Endothelial cell of umbilical vein (primary cell): ENCODE results near the gene NPVF. TPM values are rescaled to one million over a fixed set of nuclear protein-coding genes. Genes with fewer than 3 reads are reported as not detected.

Source experiments
- BruUV-seq: library from RNA; stranded (reverse); fragments of 400-500 nt; replicated peaks from 2 replicates; lab custom pipeline; 2021; lab: Mats Ljungman, UMichigan
- CTCF ChIA-PET: fragments of 300-600, 350-600 bp; sonication (Branson Sonifier 250); formaldehyde crosslinking; loops from one replicate; lab custom pipeline; 2021; ENCODE audit warnings: antibody characterized with exemption, inconsistent platforms; lab: Charles Lee
- POLR2A ChIA-PET: fragments of 300-600, 350-600 bp; sonication (Branson Sonifier 250); formaldehyde crosslinking; loops from one replicate; lab custom pipeline; 2021; ENCODE audit warnings: antibody characterized with exemption, inconsistent platforms; lab: Charles Lee
- DNase-seq: peaks from one replicate; pipeline ENCODE4 v3.0.0-alpha.2; 2011; ENCODE audit warnings: low read depth, low spot score
- FAIRE-seq: peaks from 2 replicates; lab custom pipeline; 2011; peaks lifted over from hg19 to GRCh38; lab: Jason Lieb, UNC
- H2AFZ ChIP-seq: 2 replicates; pipeline ENCODE4 v1.6.0; 2012; ENCODE audit warnings: low read depth, low read length, control low read depth, inconsistent platforms
- H3K27ac ChIP-seq: 2 replicates; pipeline ENCODE4 v1.5.1; 2011; ENCODE audit warnings: low read depth, mild to moderate bottlenecking, control low read depth, low read length, moderate library complexity; ENCODE audit not compliant: insufficient read depth
- H3K27me3 ChIP-seq, 2 experiments: 2 replicates each; pipeline versions ENCODE4 v1.6.0 to v1.6.1; 2011; ENCODE audit warnings: low read length in 2 of 2, mixed read lengths in 1 of 2; ENCODE audit not compliant: control insufficient read depth in 2 of 2, insufficient read depth in 2 of 2
- H3K36me3 ChIP-seq, 2 experiments: 2 replicates in 1 of 2; 3 replicates in 1 of 2; pipeline ENCODE4 v1.5.1; 2011; ENCODE audit warnings: low read length in 2 of 2, mild to moderate bottlenecking in 1 of 2, moderate library complexity in 1 of 2; ENCODE audit not compliant: control insufficient read depth in 2 of 2, insufficient read depth in 2 of 2; ENCODE audit errors: extremely low read depth in 1 of 2
- H3K4me1 ChIP-seq: 3 replicates; pipeline ENCODE4 v1.5.1; 2011; ENCODE audit warnings: mild to moderate bottlenecking, low read length; ENCODE audit not compliant: control insufficient read depth, insufficient read depth; ENCODE audit errors: extremely low read depth
- H3K4me2 ChIP-seq: 2 replicates; pipeline ENCODE4 v1.6.1; 2011; ENCODE audit warnings: low read length, control low read depth, mixed read lengths; ENCODE audit not compliant: insufficient read depth
- H3K4me3 ChIP-seq, 3 experiments: fragments of 200-600 bp in 1 of 3; sonication (generic), shearing (Covaris generic) in 1 of 3; replicated peaks in 1 of 3; 2 replicates each; pipeline ENCODE4 v1.5.1; 2011 to 2016; ENCODE audit warnings: control low read depth in 3 of 3, low read length in 3 of 3, mild to moderate bottlenecking in 2 of 3, inconsistent platforms in 1 of 3, low read depth in 1 of 3, moderate library complexity in 1 of 3; ENCODE audit not compliant: insufficient read depth in 1 of 3
- H3K79me2 ChIP-seq: 2 replicates; pipeline ENCODE4 v1.6.0; 2012; ENCODE audit warnings: low read length, inconsistent platforms; ENCODE audit not compliant: control insufficient read depth, insufficient read depth
- H3K9ac ChIP-seq: replicated peaks from 2 replicates; pipeline ENCODE3; 2011; ENCODE audit warnings: low read length, control low read depth; ENCODE audit not compliant: insufficient read depth; ENCODE audit errors: extremely low read depth
- H3K9me1 ChIP-seq: replicated peaks from 3 replicates; pipeline ENCODE4 v1.6.0; 2011; ENCODE audit warnings: mild to moderate bottlenecking, low read length; ENCODE audit not compliant: control insufficient read depth, insufficient read depth; ENCODE audit errors: extremely low read depth
- H3K9me3 ChIP-seq: replicated peaks from 2 replicates; pipeline ENCODE4 v1.5.1; 2012; ENCODE audit warnings: low read length, inconsistent platforms; ENCODE audit not compliant: control insufficient read depth, insufficient read depth
- H4K20me1 ChIP-seq: replicated peaks from 2 replicates; pipeline ENCODE3; 2011; ENCODE audit warnings: mild to moderate bottlenecking, low read length; ENCODE audit not compliant: control insufficient read depth, insufficient read depth; ENCODE audit errors: extremely low read depth
- EZH2 ChIP-seq: IDR thresholded peaks from 2 replicates; pipeline ENCODE4 v1.6.1; 2012; ENCODE audit warnings: borderline replicate concordance, low read depth, mild to moderate bottlenecking, moderate library complexity, low read length, inconsistent platforms; ENCODE audit not compliant: severe bottlenecking
- FOS ChIP-seq: IDR thresholded peaks from 2 replicates; pipeline ENCODE4 v1.6.1; 2011; ENCODE audit warnings: mild to moderate bottlenecking, low read length, moderate library complexity, borderline replicate concordance; ENCODE audit not compliant: insufficient read depth
- GATA2 ChIP-seq: IDR thresholded peaks from 2 replicates; pipeline ENCODE4 v1.7.0; 2011; ENCODE audit warnings: low read depth, mild to moderate bottlenecking, moderate library complexity, mixed read lengths, low read length; ENCODE audit not compliant: insufficient read length, insufficient read depth
- JUN ChIP-seq: IDR thresholded peaks from 2 replicates; pipeline ENCODE4 v1.6.1; 2011; ENCODE audit warnings: borderline replicate concordance, low read depth; ENCODE audit not compliant: insufficient read length, insufficient read depth
- MYC ChIP-seq: IDR thresholded peaks from one replicate; pipeline ENCODE4 v1.6.1; 2011; ENCODE audit warnings: mild to moderate bottlenecking, low read depth, low read length
- POLR2A ChIP-seq: IDR thresholded peaks from 2 replicates; pipeline ENCODE4 v1.6.1; 2012; ENCODE audit warnings: low read depth, mild to moderate bottlenecking, control low read depth, low read length
- POLR2AphosphoS5 ChIP-seq: IDR thresholded peaks from 2 replicates; pipeline ENCODE4 v1.6.1; 2012; ENCODE audit warnings: low read depth, mild to moderate bottlenecking, control low read depth, low read length, moderate library complexity; ENCODE audit not compliant: insufficient read depth
- dilution Hi-C: fragments of 300-500 bp; cut with MboI; formaldehyde crosslinking; loops from one replicate; pipeline ENCODE4 v1.15.0; 2019; ENCODE audit warnings: low sequenced_read_pairs; ENCODE audit not compliant: extremely low pct_ligation_motif_present
- intact Hi-C: fragments of 100-400 bp; cut with micrococcal nuclease; formaldehyde crosslinking; loops from one replicate; pipeline ENCODE4 v1.10.0; 2022
- polyA plus RNA-seq, 4 experiments: library from polyadenylated mRNA; depleted of rRNA in 3 of 4; stranded (reverse) in 3 of 4; unstranded in 1 of 4; fragments of >200 nt; gene quantifications; 2 replicates each; pipeline versions ENCODE4 v1.2.1 to v1.2.3, GENCODE V29; 2011 to 2012; ENCODE audit warnings: missing spikeins in 1 of 4
- total RNA-seq: library from RNA; stranded (reverse); gene quantifications from 2 replicates; pipeline ENCODE4 v1.2.3, GENCODE V29; 2021
- TF ChIP-seq, protein P1 (sequence below), 2 donors: IDR thresholded peaks; 1 replicate in 1 of 2; 2 replicates in 1 of 2; pipeline ENCODE4 v1.5.1; 2011; ENCODE audit warnings: low read length in 2 of 2, mild to moderate bottlenecking in 2 of 2, moderate library complexity in 2 of 2, control low read depth in 1 of 2, inconsistent platforms in 1 of 2, low read depth in 1 of 2; ENCODE audit not compliant: insufficient read depth in 1 of 2; ENCODE audit errors: extremely low read depth in 1 of 2
- TF ChIP-seq, protein P2 (sequence below): IDR thresholded peaks from 2 replicates; pipeline ENCODE4 v1.6.1; 2011; ENCODE audit not compliant: insufficient read depth, insufficient read length

Gene NPVF
- total and polyA plus RNA-seq, 2 donors (not counting 3 experiments of a cell fraction or from before 2014, with no cell fraction given), result not detected

DNA sequence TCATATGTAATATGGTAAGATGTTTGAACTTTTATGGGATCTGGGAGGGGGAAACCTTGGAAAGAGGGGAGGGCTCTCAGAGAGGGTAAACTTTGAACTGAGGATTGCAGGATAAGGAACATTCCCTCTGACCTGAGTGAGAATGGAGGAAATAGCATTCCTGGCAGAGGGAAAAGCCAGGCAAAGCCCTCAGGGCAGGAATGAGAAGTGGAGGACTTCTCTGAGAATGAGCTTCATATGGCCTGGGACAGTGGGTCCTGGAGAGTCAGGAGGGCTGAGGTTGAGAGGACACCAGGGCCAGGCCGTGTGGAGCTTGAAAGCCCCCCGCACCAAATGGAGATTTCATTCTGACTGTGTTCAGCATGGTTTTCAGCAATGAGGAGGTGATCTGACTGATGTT, 34.2 kb downstream of the NPVF start:
- DNase-seq, result no peak
- TF ChIP-seq POLR2A (no peak), POLR2AphosphoS5 (no peak), JUN (no peak)
- TF ChIP-seq, protein P1, sequence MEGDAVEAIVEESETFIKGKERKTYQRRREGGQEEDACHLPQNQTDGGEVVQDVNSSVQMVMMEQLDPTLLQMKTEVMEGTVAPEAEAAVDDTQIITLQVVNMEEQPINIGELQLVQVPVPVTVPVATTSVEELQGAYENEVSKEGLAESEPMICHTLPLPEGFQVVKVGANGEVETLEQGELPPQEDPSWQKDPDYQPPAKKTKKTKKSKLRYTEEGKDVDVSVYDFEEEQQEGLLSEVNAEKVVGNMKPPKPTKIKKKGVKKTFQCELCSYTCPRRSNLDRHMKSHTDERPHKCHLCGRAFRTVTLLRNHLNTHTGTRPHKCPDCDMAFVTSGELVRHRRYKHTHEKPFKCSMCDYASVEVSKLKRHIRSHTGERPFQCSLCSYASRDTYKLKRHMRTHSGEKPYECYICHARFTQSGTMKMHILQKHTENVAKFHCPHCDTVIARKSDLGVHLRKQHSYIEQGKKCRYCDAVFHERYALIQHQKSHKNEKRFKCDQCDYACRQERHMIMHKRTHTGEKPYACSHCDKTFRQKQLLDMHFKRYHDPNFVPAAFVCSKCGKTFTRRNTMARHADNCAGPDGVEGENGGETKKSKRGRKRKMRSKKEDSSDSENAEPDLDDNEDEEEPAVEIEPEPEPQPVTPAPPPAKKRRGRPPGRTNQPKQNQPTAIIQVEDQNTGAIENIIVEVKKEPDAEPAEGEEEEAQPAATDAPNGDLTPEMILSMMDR (IDR thresholded peaks at IDR 0.05; ENCODE audit: extremely low read depth in 1 of 2, insufficient read depth in 1 of 2, low read depth in 1 of 2, low read length in 2 of 2), result no peak
- TF ChIP-seq, protein P2, sequence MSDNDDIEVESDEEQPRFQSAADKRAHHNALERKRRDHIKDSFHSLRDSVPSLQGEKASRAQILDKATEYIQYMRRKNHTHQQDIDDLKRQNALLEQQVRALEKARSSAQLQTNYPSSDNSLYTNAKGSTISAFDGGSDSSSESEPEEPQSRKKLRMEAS, result no peak
- H3K27me3 ChIP-seq, result no peaks in the 10 kb centered on the region
- CTCF ChIA-PET, result interaction anchor here (1.5 kb wide), 1 partner anchor 14 kb away, joined by 5 read pairs; a partner anchor contains a TSS
- H3K4me3 ChIP-seq, result no peak overlapping the region
- H3K36me3 ChIP-seq, result no peaks in the 10 kb centered on the region
- POLR2A ChIA-PET, result no interaction called here
- no peak overlapping the region for H3K4me2 ChIP-seq
- no peaks in the 10 kb centered on the region for H3K9me1 ChIP-seq
- H3K79me2 ChIP-seq, result no peaks in the 10 kb centered on the region
- no TSS peak for BruUV-seq
- no peak overlapping the region for H3K9ac ChIP-seq
- no peak overlapping the region for H2AFZ ChIP-seq
- no peaks in the 10 kb centered on the region for H3K4me1 ChIP-seq
- H3K27ac ChIP-seq, result no peak overlapping the region
- FAIRE-seq, result no peak
- dilution Hi-C loops (no loop called here), intact Hi-C loops (no loop called here)
- no peaks in the 10 kb centered on the region for H4K20me1 ChIP-seq
- no peaks in the 10 kb centered on the region for H3K9me3 ChIP-seq

DNA sequence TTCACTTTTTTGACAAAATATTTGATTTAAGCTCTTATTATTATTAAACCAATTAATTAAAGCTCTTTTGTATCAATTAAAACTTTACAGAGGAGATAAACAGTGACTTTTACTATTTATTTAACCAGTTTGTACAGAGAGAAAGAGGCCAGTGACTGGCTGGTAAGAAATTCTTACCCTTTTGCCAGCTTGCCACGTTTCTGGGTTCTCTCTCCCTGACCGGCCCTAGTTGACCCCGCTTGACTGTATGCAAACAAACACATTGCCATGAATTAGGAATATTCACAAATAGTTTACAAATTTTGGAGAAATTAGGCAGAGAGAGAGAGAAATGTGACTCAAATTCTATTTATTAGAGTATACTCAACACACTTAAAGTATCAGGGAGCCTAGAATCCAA, 36.2 kb downstream of the NPVF start:
- H3K9ac ChIP-seq, result no peak overlapping the region
- H3K4me1 ChIP-seq, result no peaks in the 10 kb centered on the region
- CTCF ChIA-PET, result interaction anchor here (1.2 to 1.5 kb wide), 2 partner anchors 12 to 25 kb away, joined by 4 to 5 read pairs; no protein-coding TSS in a partner anchor
- no peaks in the 10 kb centered on the region for H3K27me3 ChIP-seq
- no peaks in the 10 kb centered on the region for H3K79me2 ChIP-seq
- H3K4me3 ChIP-seq, result no peak overlapping the region
- FAIRE-seq (no peak), DNase-seq (no peak)
- H2AFZ ChIP-seq, result no peak overlapping the region
- H3K9me1 ChIP-seq, result no peaks in the 10 kb centered on the region
- BruUV-seq, result no TSS peak
- TF ChIP-seq, protein P1 (IDR thresholded peaks at IDR 0.05; ENCODE audit: extremely low read depth in 1 of 2, insufficient read depth in 1 of 2, low read depth in 1 of 2, low read length in 2 of 2), result no peak
- TF ChIP-seq FOS, result no peak
- no peak for TF ChIP-seq JUN
- TF ChIP-seq POLR2A, result no peak
- TF ChIP-seq GATA2, result no peak
- TF ChIP-seq MYC, result no peak
- TF ChIP-seq EZH2, result no peak
- TF ChIP-seq, protein P2, result no peak
- no peak for TF ChIP-seq POLR2AphosphoS5
- no peaks in the 10 kb centered on the region for H3K36me3 ChIP-seq
- H3K27ac ChIP-seq, result no peak overlapping the region
- POLR2A ChIA-PET, result no interaction called here
- no peaks in the 10 kb centered on the region for H3K9me3 ChIP-seq
- H3K4me2 ChIP-seq, result no peak overlapping the region
- intact Hi-C loops, result no loop called here
- dilution Hi-C loops, result no loop called here
- H4K20me1 ChIP-seq, result no peaks in the 10 kb centered on the region
